ENCODE data around the gene SLC35F3. TPM values are rescaled to one million over a fixed set of nuclear protein-coding genes. Genes with fewer than 3 reads are reported as not detected.

Gene SLC35F3
- polyA plus RNA-seq, 1 donor from 2014 or later = 13.9 TPM

DNA sequence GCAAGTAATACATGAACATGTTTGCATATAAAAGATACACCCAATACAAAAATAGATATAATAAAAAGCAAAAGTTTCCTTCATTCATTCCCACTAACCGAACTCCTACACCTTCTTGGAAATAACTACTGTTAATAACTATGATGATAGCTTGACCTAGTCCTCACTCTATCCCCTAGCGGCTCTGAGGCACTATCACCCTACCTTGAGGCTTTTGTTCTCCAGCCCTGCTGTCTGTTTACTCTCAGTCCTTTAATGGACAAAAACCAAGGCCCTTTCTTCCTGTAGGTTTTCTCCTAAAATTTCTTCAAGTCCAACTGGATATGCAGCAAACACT lies 186.6 kb downstream of the SLC35F3 start:
- H3K27me3 ChIP-seq (ENCODE audit: insufficient read depth, low read depth, low read length) = no peaks in the 10 kb centered on the region
- no peak for TF ChIP-seq SMC3 (conservative IDR thresholded peaks at IDR 0.05; ENCODE audit: poor library complexity)
- TF ChIP-seq MXI1 (conservative IDR thresholded peaks at IDR 0.05; ENCODE audit: poor library complexity, severe bottlenecking) = no peak
- TF ChIP-seq EZH2 (IDR thresholded peaks at IDR 0.05; ENCODE audit: borderline replicate concordance, insufficient read depth, low read length, poor library complexity, severe bottlenecking) = no peak
- TF ChIP-seq POLR2AphosphoS5 (IDR thresholded peaks at IDR 0.05) = no peak
- TF ChIP-seq, protein P1, sequence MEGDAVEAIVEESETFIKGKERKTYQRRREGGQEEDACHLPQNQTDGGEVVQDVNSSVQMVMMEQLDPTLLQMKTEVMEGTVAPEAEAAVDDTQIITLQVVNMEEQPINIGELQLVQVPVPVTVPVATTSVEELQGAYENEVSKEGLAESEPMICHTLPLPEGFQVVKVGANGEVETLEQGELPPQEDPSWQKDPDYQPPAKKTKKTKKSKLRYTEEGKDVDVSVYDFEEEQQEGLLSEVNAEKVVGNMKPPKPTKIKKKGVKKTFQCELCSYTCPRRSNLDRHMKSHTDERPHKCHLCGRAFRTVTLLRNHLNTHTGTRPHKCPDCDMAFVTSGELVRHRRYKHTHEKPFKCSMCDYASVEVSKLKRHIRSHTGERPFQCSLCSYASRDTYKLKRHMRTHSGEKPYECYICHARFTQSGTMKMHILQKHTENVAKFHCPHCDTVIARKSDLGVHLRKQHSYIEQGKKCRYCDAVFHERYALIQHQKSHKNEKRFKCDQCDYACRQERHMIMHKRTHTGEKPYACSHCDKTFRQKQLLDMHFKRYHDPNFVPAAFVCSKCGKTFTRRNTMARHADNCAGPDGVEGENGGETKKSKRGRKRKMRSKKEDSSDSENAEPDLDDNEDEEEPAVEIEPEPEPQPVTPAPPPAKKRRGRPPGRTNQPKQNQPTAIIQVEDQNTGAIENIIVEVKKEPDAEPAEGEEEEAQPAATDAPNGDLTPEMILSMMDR (IDR thresholded peaks at IDR 0.05; ENCODE audit: poor library complexity, severe bottlenecking) = no peak
- no peak for TF ChIP-seq TAF1 (IDR thresholded peaks at IDR 0.05; ENCODE audit: low read depth)
- TF ChIP-seq, protein P2, sequence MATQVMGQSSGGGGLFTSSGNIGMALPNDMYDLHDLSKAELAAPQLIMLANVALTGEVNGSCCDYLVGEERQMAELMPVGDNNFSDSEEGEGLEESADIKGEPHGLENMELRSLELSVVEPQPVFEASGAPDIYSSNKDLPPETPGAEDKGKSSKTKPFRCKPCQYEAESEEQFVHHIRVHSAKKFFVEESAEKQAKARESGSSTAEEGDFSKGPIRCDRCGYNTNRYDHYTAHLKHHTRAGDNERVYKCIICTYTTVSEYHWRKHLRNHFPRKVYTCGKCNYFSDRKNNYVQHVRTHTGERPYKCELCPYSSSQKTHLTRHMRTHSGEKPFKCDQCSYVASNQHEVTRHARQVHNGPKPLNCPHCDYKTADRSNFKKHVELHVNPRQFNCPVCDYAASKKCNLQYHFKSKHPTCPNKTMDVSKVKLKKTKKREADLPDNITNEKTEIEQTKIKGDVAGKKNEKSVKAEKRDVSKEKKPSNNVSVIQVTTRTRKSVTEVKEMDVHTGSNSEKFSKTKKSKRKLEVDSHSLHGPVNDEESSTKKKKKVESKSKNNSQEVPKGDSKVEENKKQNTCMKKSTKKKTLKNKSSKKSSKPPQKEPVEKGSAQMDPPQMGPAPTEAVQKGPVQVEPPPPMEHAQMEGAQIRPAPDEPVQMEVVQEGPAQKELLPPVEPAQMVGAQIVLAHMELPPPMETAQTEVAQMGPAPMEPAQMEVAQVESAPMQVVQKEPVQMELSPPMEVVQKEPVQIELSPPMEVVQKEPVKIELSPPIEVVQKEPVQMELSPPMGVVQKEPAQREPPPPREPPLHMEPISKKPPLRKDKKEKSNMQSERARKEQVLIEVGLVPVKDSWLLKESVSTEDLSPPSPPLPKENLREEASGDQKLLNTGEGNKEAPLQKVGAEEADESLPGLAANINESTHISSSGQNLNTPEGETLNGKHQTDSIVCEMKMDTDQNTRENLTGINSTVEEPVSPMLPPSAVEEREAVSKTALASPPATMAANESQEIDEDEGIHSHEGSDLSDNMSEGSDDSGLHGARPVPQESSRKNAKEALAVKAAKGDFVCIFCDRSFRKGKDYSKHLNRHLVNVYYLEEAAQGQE (IDR thresholded peaks at IDR 0.05; ENCODE audit: borderline replicate concordance) = no peak
- no peak for TF ChIP-seq RAD21 (conservative IDR thresholded peaks at IDR 0.05)
- H3K4me3 ChIP-seq (ENCODE audit: low read length) = no peak overlapping the region
- no peaks in the 10 kb centered on the region for H3K36me3 ChIP-seq (ENCODE audit: insufficient read depth, low read length)
- H2AFZ ChIP-seq (ENCODE audit: low read depth, low read length) = no peak overlapping the region
- H4K20me1 ChIP-seq (ENCODE audit: insufficient read depth) = no peaks in the 10 kb centered on the region
- H3K79me2 ChIP-seq (replicated peaks; ENCODE audit: insufficient read depth, low read length) = no peaks in the 10 kb centered on the region
- no peak overlapping the region for H3K9ac ChIP-seq (ENCODE audit: low read length)
- no peak overlapping the region for H3K27ac ChIP-seq (ENCODE audit: low read length)
- H3K4me2 ChIP-seq (ENCODE audit: low read length) = no peak overlapping the region
- no peaks in the 10 kb centered on the region for H3F3A ChIP-seq (ENCODE audit: insufficient read depth, low read length, poor library complexity, severe bottlenecking)
- H3K9me3 ChIP-seq (ENCODE audit: low read length) = no peaks in the 10 kb centered on the region
- H3K9me2 ChIP-seq (ENCODE audit: insufficient read depth, low read length) = no peaks in the 10 kb centered on the region

DNA sequence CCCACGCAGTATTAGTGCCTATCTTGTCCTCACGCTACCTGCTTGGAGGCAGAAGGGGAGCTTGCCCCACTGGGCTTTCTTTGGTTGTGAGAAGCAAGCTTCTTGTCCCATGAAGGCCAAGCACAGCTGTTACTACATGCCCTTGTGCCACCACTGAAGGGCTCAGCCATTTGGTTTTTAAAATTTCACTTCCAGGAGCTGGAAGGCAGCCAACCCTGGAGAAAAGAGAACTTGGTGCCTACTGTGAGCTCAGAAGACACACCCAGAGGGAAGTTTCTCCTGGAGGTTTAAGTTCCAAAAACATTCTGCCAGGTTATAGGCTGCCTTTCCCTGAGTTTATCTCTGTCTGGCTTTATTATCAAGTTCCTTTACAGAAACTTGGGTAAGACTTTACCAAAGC lies 187.4 kb downstream of the SLC35F3 start:
- no peaks in the 10 kb centered on the region for H3K9me2 ChIP-seq (ENCODE audit: insufficient read depth, low read length)
- H2AFZ ChIP-seq (ENCODE audit: low read depth, low read length) = no peak overlapping the region
- no peak overlapping the region for H3K27ac ChIP-seq (ENCODE audit: low read length)
- no peaks in the 10 kb centered on the region for H4K20me1 ChIP-seq (ENCODE audit: insufficient read depth)
- H3K27me3 ChIP-seq (ENCODE audit: insufficient read depth, low read depth, low read length) = no peaks in the 10 kb centered on the region
- no peaks in the 10 kb centered on the region for H3K9me3 ChIP-seq (ENCODE audit: low read length)
- TF ChIP-seq, protein P1 (IDR thresholded peaks at IDR 0.05; ENCODE audit: poor library complexity, severe bottlenecking) = no peak
- TF ChIP-seq POLR2AphosphoS5 (IDR thresholded peaks at IDR 0.05) (no peak), TAF1 (IDR thresholded peaks at IDR 0.05; ENCODE audit: low read depth) (no peak), SMC3 (conservative IDR thresholded peaks at IDR 0.05; ENCODE audit: poor library complexity) (no peak), RAD21 (conservative IDR thresholded peaks at IDR 0.05) (no peak), EZH2 (IDR thresholded peaks at IDR 0.05; ENCODE audit: borderline replicate concordance, insufficient read depth, low read length, poor library complexity, severe bottlenecking) (no peak), MXI1 (conservative IDR thresholded peaks at IDR 0.05; ENCODE audit: poor library complexity, severe bottlenecking) (no peak)
- TF ChIP-seq, protein P2 (IDR thresholded peaks at IDR 0.05; ENCODE audit: borderline replicate concordance) = no peak
- no peak overlapping the region for H3K9ac ChIP-seq (ENCODE audit: low read length)
- no peaks in the 10 kb centered on the region for H3K79me2 ChIP-seq (replicated peaks; ENCODE audit: insufficient read depth, low read length)
- H3K4me3 ChIP-seq (ENCODE audit: low read length) = no peak overlapping the region
- H3K36me3 ChIP-seq (ENCODE audit: insufficient read depth, low read length) = no peaks in the 10 kb centered on the region
- no peaks in the 10 kb centered on the region for H3F3A ChIP-seq (ENCODE audit: insufficient read depth, low read length, poor library complexity, severe bottlenecking)
- H3K4me2 ChIP-seq (ENCODE audit: low read length) = no peak overlapping the region
